SK-N-SH treated with all-trans-retinoic acid at 6 μM for 48 hours (cell line): ENCODE measurements around the gene PEX16.
A peak's percentile ranks its signal among the peaks of the same experiment; 100 is the strongest.

Experiments used
- ATAC-seq: fragments of 200-7000 bp; cut with Tn5 transposase; 3 replicates; pipeline ENCODE4 v1.9.1; 2020; ENCODE audit warnings: mild to moderate bottlenecking, moderate library complexity
- ARNTL ChIP-seq: fragments of 450-650 bp; formaldehyde crosslinking; IDR thresholded peaks from 2 replicates; pipeline ENCODE4 v1.5.0; 2020; ENCODE audit warnings: low read depth, mild to moderate bottlenecking, moderate library complexity, borderline replicate concordance
- BACH2 ChIP-seq: fragments of 250-450 bp; sonication (Bioruptor Pico); IDR thresholded peaks from 2 replicates; pipeline ENCODE4 v1.9.0; 2021; ENCODE audit warnings: mild to moderate bottlenecking, borderline replicate concordance
- CSDC2 ChIP-seq: fragments of 250-450 bp; sonication (Bioruptor Pico); IDR thresholded peaks from 2 replicates; pipeline ENCODE4 v1.5.0; 2020; ENCODE audit warnings: mild to moderate bottlenecking, moderate library complexity
- ESRRG ChIP-seq: fragments of 250-450 bp; sonication (Bioruptor Pico); IDR thresholded peaks from 2 replicates; pipeline ENCODE4 v1.6.1; 2021; ENCODE audit warnings: mild to moderate bottlenecking
- GLIS3 ChIP-seq: fragments of 250-450 bp; sonication (Bioruptor Pico); IDR thresholded peaks from 2 replicates; pipeline ENCODE4 v1.5.0; 2020; ENCODE audit warnings: mild to moderate bottlenecking, moderate library complexity
- ISL1 ChIP-seq: fragments of 250-450 bp; sonication (Bioruptor Pico); IDR thresholded peaks from 2 replicates; pipeline ENCODE4 v2.1.2; 2022; ENCODE audit warnings: mild to moderate bottlenecking, moderate library complexity
- OSR1 ChIP-seq: fragments of 250-450 bp; sonication (Bioruptor Pico); IDR thresholded peaks from 2 replicates; pipeline ENCODE4 v1.8.0; 2022; ENCODE audit warnings: moderate library complexity, mild to moderate bottlenecking, inconsistent platforms
- PATZ1 ChIP-seq: fragments of 250-450 bp; sonication (Bioruptor Pico); IDR thresholded peaks from 2 replicates; pipeline ENCODE4 v1.8.0; 2020; ENCODE audit warnings: mild to moderate bottlenecking, moderate library complexity, borderline replicate concordance
- PPARA ChIP-seq: fragments of 250-450 bp; sonication (Bioruptor Pico); IDR thresholded peaks from 2 replicates; pipeline ENCODE4 v1.5.0; 2020; ENCODE audit warnings: mild to moderate bottlenecking, borderline replicate concordance
- RARB ChIP-seq: fragments of 250-450 bp; sonication (Bioruptor Pico); IDR thresholded peaks from 2 replicates; pipeline ENCODE4 v1.8.0; 2021; ENCODE audit warnings: mild to moderate bottlenecking, moderate library complexity
- SNAI2 ChIP-seq: fragments of 250-450 bp; sonication (Bioruptor Pico); IDR thresholded peaks from 2 replicates; pipeline ENCODE4 v1.5.0; 2020; ENCODE audit warnings: mild to moderate bottlenecking, moderate library complexity
- TCF4 ChIP-seq: fragments of 250-450 bp; sonication (Bioruptor Pico); IDR thresholded peaks from 2 replicates; pipeline ENCODE4 v1.8.0; 2021; ENCODE audit warnings: mild to moderate bottlenecking, moderate library complexity, borderline replicate concordance
- TOX ChIP-seq: fragments of 250-450 bp; sonication (Bioruptor Pico); IDR thresholded peaks from 2 replicates; pipeline ENCODE4 v1.8.0; 2021; ENCODE audit warnings: mild to moderate bottlenecking, moderate library complexity, borderline replicate concordance
- TSHZ2 ChIP-seq: fragments of 250-450 bp; sonication (Bioruptor Pico); IDR thresholded peaks from 2 replicates; pipeline ENCODE4 v1.5.0; 2020; ENCODE audit warnings: mild to moderate bottlenecking, moderate library complexity
- ZC3H10 ChIP-seq: fragments of 250-450 bp; sonication (Bioruptor Pico); IDR thresholded peaks from 2 replicates; pipeline ENCODE4 v1.5.1; 2021; ENCODE audit warnings: mild to moderate bottlenecking, moderate library complexity
- ZFP3 ChIP-seq: fragments of 250-450 bp; sonication (Bioruptor Pico); IDR thresholded peaks from 2 replicates; pipeline ENCODE4 v1.5.0; 2020; ENCODE audit warnings: mild to moderate bottlenecking, moderate library complexity
- ZFP30 ChIP-seq: fragments of 450-650 bp; formaldehyde crosslinking; IDR thresholded peaks from 2 replicates; pipeline ENCODE4 v1.5.0; 2022; ENCODE audit warnings: mild to moderate bottlenecking, moderate library complexity
- ZNF565 ChIP-seq: fragments of 450-650 bp; formaldehyde crosslinking; conservative IDR thresholded peaks from 2 replicates; pipeline ENCODE4 v1.5.0; 2020; ENCODE audit warnings: low read depth, mild to moderate bottlenecking, moderate library complexity
- ZNF70 ChIP-seq: fragments of 450-650 bp; formaldehyde crosslinking; IDR thresholded peaks from 2 replicates; pipeline ENCODE4 v1.5.0; 2020; ENCODE audit warnings: mild to moderate bottlenecking, moderate library complexity
- ZNF8 ChIP-seq: fragments of 450-650 bp; formaldehyde crosslinking; IDR thresholded peaks from 2 replicates; pipeline ENCODE4 v1.5.0; 2020; ENCODE audit warnings: mild to moderate bottlenecking, moderate library complexity
- TF ChIP-seq, protein P1 (sequence below): fragments of 250-450 bp; sonication (Bioruptor Pico); IDR thresholded peaks from 2 replicates; pipeline ENCODE4 v1.5.1; 2021; ENCODE audit warnings: mild to moderate bottlenecking, moderate library complexity
- TF ChIP-seq, protein P2 (sequence below): fragments of 250-450 bp; sonication (Bioruptor Pico); IDR thresholded peaks from 2 replicates; pipeline ENCODE4 v1.5.1; 2020; ENCODE audit warnings: low read depth, mild to moderate bottlenecking, moderate library complexity
- TF ChIP-seq, protein P3 (sequence below): fragments of 250-450 bp; sonication (Bioruptor Pico); IDR thresholded peaks from 2 replicates; pipeline ENCODE4 v1.8.0; 2021; ENCODE audit warnings: low read depth, mild to moderate bottlenecking, moderate library complexity, borderline replicate concordance

The PEX16 gene

GRCh38 chr11:45917623-45918330, at the start of gene PEX16:
PEX16 (minus strand) TSS chr11:45917877; CDS start chr11:45917811, 66 bp downstream.
- peak; percentile 91 for ATAC-seq
- TF ChIP-seq ZFP3 (CRISPR knock-in tag) (no peak), GLIS3 (CRISPR knock-in tag) (no peak), RARB (CRISPR knock-in tag) (no peak), ZNF565 (CRISPR knock-in tag) (0 out of 2 replicates have a peak, but pooled peaks have one; percentile 81), ESRRG (CRISPR knock-in tag) (no peak), PPARA (peak; percentile 91; the same call in 1 of the 2 replicates), ZNF8 (CRISPR knock-in tag) (no peak), BACH2 (peak; percentile 89; the same call in 1 of the 2 replicates), TCF4 (CRISPR knock-in tag) (no peak), PATZ1 (CRISPR knock-in tag) (no peak), ZC3H10 (CRISPR knock-in tag) (0 out of 2 replicates have a peak, but pooled peaks have one; percentile 7), ZNF70 (CRISPR knock-in tag) (peak; percentile 73), TSHZ2 (CRISPR knock-in tag) (peak; percentile 75; the same call in 1 of the 2 replicates), ISL1 (CRISPR knock-in tag) (no peak), ARNTL (CRISPR knock-in tag) (0 out of 2 replicates have a peak, but pooled peaks have one; percentile 67), TOX (CRISPR knock-in tag) (no peak), CSDC2 (CRISPR knock-in tag) (no peak), OSR1 (CRISPR knock-in tag) (no peak), ZFP30 (CRISPR knock-in tag) (peak; percentile 68; the same call in 1 of the 2 replicates), SNAI2 (CRISPR knock-in tag) (peak; percentile 60; the same call in 1 of the 2 replicates)
- TF ChIP-seq, protein P1, sequence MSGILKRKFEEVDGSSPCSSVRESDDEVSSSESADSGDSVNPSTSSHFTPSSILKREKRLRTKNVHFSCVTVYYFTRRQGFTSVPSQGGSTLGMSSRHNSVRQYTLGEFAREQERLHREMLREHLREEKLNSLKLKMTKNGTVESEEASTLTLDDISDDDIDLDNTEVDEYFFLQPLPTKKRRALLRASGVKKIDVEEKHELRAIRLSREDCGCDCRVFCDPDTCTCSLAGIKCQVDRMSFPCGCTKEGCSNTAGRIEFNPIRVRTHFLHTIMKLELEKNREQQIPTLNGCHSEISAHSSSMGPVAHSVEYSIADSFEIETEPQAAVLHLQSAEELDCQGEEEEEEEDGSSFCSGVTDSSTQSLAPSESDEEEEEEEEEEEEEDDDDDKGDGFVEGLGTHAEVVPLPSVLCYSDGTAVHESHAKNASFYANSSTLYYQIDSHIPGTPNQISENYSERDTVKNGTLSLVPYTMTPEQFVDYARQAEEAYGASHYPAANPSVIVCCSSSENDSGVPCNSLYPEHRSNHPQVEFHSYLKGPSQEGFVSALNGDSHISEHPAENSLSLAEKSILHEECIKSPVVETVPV (CRISPR knock-in tag) = no peak
- TF ChIP-seq, protein P2, sequence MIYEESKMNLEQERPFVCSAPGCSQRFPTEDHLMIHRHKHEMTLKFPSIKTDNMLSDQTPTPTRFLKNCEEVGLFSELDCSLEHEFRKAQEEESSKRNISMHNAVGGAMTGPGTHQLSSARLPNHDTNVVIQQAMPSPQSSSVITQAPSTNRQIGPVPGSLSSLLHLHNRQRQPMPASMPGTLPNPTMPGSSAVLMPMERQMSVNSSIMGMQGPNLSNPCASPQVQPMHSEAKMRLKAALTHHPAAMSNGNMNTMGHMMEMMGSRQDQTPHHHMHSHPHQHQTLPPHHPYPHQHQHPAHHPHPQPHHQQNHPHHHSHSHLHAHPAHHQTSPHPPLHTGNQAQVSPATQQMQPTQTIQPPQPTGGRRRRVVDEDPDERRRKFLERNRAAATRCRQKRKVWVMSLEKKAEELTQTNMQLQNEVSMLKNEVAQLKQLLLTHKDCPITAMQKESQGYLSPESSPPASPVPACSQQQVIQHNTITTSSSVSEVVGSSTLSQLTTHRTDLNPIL (CRISPR knock-in tag) = no peak
- TF ChIP-seq, protein P3, sequence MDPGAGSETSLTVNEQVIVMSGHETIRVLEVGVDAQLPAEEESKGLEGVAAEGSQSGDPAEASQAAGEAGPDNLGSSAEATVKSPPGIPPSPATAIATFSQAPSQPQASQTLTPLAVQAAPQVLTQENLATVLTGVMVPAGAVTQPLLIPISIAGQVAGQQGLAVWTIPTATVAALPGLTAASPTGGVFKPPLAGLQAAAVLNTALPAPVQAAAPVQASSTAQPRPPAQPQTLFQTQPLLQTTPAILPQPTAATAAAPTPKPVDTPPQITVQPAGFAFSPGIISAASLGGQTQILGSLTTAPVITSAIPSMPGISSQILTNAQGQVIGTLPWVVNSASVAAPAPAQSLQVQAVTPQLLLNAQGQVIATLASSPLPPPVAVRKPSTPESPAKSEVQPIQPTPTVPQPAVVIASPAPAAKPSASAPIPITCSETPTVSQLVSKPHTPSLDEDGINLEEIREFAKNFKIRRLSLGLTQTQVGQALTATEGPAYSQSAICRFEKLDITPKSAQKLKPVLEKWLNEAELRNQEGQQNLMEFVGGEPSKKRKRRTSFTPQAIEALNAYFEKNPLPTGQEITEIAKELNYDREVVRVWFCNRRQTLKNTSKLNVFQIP (CRISPR knock-in tag) = no peak

DNA sequence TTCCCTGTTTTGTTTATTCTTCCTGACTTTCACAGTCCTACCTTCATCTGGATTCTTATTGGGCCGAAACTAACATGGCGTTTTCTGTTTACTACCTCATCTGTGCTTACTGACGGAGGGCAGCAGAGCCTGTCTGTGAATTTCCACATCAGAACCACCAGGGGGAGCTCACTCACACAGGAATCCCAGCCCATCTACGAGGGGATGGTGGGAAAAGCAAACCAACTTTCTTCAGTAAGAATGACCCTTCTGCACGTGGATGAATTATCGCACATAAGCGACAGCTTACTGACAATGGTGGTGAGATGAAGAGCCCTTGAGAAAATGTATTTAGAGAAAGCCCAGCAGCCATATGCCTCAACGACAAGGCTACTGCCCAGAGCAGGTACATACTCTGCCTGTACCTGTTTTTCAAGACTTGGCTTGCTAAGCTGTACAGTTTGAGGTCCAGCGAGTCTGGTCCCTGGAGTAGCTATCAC, 47.3 kb upstream of the PEX16 start:
- ATAC-seq = peak; percentile 99
- TF ChIP-seq, protein P2 (CRISPR knock-in tag) = no peak
- TF ChIP-seq PATZ1 (CRISPR knock-in tag) (no peak), CSDC2 (CRISPR knock-in tag) (no peak), ZFP30 (CRISPR knock-in tag) (no peak), SNAI2 (CRISPR knock-in tag) (no peak), ZNF8 (CRISPR knock-in tag) (no peak)
- TF ChIP-seq, protein P3 (CRISPR knock-in tag) = no peak
